ENCODE measurements around the gene TCEA2.

TCEA2 gene

DNA sequence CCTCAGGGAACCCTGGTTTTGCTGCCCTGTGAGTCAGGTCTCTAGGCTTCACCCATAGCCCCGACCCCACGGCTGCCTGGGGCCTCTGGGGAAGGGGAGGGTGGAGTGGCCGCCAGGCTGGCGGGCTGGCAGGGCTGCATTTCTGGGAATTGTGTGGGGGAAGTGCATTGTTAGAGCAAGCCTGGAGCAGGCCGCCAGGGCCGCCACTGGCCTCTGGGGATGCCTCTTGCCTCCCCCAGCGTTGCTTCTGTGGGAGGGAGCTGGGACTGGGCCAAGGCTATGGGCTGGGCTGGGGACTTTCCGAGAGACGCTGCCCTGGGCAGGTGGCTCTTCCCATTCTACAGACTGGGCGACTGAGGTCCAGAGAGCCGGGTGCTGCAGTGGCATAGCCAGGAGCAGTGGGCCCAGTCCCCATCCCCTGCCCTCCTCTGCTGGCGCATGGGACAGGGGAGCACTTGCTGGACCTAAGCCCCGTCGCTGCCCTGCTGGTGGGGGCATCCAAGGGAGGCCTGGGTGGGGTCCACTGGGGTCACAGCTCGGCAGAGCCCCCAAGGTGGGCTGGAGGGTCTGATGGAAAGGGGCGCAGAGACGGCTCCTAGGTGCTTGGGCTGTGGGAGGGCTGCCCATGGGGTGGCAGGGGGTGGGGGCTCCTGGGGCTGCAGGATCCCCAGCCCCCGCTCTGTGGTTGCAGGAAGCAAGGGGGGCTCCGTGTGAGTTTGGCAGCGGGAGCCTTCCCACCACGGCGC, 6.9 kb upstream of the TCEA2 start:
- TF ChIP-seq EGR1 (IDR thresholded peaks at IDR 0.05), result no peak

DNA sequence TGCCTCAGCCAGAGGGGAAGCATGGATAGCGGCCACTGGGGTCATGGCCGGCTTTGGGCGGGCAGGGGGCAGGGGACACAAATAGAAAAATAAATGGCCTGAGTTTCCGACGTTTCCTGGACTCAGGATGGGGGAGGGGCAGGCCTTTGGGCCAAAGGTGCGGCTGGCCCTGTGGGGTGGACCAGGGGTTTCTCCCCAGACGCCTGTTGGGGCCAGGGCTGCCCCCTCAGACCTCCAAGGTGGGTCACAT, 6.4 kb upstream of the TCEA2 start:
- no peak for TF ChIP-seq CEBPB (IDR thresholded peaks at IDR 0.05)
- TF ChIP-seq, protein P1, sequence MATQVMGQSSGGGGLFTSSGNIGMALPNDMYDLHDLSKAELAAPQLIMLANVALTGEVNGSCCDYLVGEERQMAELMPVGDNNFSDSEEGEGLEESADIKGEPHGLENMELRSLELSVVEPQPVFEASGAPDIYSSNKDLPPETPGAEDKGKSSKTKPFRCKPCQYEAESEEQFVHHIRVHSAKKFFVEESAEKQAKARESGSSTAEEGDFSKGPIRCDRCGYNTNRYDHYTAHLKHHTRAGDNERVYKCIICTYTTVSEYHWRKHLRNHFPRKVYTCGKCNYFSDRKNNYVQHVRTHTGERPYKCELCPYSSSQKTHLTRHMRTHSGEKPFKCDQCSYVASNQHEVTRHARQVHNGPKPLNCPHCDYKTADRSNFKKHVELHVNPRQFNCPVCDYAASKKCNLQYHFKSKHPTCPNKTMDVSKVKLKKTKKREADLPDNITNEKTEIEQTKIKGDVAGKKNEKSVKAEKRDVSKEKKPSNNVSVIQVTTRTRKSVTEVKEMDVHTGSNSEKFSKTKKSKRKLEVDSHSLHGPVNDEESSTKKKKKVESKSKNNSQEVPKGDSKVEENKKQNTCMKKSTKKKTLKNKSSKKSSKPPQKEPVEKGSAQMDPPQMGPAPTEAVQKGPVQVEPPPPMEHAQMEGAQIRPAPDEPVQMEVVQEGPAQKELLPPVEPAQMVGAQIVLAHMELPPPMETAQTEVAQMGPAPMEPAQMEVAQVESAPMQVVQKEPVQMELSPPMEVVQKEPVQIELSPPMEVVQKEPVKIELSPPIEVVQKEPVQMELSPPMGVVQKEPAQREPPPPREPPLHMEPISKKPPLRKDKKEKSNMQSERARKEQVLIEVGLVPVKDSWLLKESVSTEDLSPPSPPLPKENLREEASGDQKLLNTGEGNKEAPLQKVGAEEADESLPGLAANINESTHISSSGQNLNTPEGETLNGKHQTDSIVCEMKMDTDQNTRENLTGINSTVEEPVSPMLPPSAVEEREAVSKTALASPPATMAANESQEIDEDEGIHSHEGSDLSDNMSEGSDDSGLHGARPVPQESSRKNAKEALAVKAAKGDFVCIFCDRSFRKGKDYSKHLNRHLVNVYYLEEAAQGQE (IDR thresholded peaks at IDR 0.05; ENCODE audit: low read depth), result no peak
- no peak for TF ChIP-seq TAF1 (IDR thresholded peaks at IDR 0.05; ENCODE audit: low read depth)
- TF ChIP-seq TCF12 (IDR thresholded peaks at IDR 0.05; ENCODE audit: low read depth), result no peak
- no peak for TF ChIP-seq NFIC (IDR thresholded peaks at IDR 0.05)
- TF ChIP-seq YY1 (IDR thresholded peaks at IDR 0.05; ENCODE audit: low read depth), result no peak
- TF ChIP-seq CREB1 (IDR thresholded peaks at IDR 0.05; ENCODE audit: low read depth), result no peak
- TF ChIP-seq, protein P2, sequence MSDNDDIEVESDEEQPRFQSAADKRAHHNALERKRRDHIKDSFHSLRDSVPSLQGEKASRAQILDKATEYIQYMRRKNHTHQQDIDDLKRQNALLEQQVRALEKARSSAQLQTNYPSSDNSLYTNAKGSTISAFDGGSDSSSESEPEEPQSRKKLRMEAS (IDR thresholded peaks at IDR 0.05), result no peak
- TF ChIP-seq EP300 (IDR thresholded peaks at IDR 0.05; ENCODE audit: borderline replicate concordance), result no peak
- no peak for TF ChIP-seq ZBTB7A (IDR thresholded peaks at IDR 0.05; ENCODE audit: low read depth)
- no peak for TF ChIP-seq TEAD4 (IDR thresholded peaks at IDR 0.05)
- TF ChIP-seq EGR1 (IDR thresholded peaks at IDR 0.05), result no peak
- TF ChIP-seq RAD21 (IDR thresholded peaks at IDR 0.05; ENCODE audit: low read depth), result no peak
- no peak for TF ChIP-seq FOXM1 (IDR thresholded peaks at IDR 0.05; ENCODE audit: borderline replicate concordance, low read depth)
- TF ChIP-seq, protein P3, sequence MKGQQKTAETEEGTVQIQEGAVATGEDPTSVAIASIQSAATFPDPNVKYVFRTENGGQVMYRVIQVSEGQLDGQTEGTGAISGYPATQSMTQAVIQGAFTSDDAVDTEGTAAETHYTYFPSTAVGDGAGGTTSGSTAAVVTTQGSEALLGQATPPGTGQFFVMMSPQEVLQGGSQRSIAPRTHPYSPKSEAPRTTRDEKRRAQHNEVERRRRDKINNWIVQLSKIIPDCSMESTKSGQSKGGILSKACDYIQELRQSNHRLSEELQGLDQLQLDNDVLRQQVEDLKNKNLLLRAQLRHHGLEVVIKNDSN (IDR thresholded peaks at IDR 0.05), result no peak

DNA sequence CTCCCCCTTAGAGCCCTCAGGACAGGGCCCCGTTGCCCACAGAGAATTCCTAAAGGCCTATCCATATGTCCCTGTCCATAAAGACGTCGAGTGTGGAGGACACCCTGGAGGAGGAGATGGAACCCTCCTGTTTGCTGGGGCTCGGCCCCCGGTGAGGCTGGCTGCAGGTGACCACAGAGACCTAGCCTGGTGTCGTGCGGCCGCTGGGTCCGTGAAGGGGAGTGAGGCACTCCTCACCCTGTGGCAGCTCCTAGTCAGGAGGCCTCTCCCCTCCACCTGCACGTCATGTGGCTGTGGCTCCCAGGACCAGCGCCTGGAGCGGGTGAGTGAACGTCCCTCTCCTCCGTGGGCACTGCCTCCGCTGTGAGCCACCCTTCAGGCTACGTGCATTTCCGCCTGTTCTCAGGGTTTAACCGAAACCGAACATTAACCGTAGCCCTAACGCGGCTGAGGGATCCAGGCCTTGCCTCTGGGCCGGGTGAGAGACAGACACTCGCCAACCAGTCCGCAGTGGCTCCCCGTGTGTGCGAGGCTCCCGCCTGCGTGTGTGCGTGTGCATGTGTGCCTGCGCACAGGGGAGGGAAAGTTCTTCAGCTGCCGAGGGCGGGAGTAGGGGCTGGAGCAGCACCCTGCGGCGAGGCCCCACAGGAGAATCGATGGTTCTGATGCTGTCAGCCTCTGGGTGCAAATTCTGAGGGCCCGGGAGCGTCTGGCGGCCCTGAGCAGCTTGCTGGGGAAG, 5.9 kb upstream of the TCEA2 start:
- no peak for TF ChIP-seq NFIC (IDR thresholded peaks at IDR 0.05)
- no peak for TF ChIP-seq EP300 (IDR thresholded peaks at IDR 0.05; ENCODE audit: borderline replicate concordance)
- TF ChIP-seq CREB1 (IDR thresholded peaks at IDR 0.05; ENCODE audit: low read depth), result no peak
- no peak for TF ChIP-seq EGR1 (IDR thresholded peaks at IDR 0.05)
- TF ChIP-seq YY1 (IDR thresholded peaks at IDR 0.05; ENCODE audit: low read depth), result no peak
- no peak for TF ChIP-seq CEBPB (IDR thresholded peaks at IDR 0.05)
- TF ChIP-seq ZBTB7A (IDR thresholded peaks at IDR 0.05; ENCODE audit: low read depth), result no peak
- no peak for TF ChIP-seq TCF12 (IDR thresholded peaks at IDR 0.05; ENCODE audit: low read depth)
- no peak for TF ChIP-seq TEAD4 (IDR thresholded peaks at IDR 0.05)
- no peak for TF ChIP-seq TAF1 (IDR thresholded peaks at IDR 0.05; ENCODE audit: low read depth)
- TF ChIP-seq, protein P3 (IDR thresholded peaks at IDR 0.05), result no peak
- no peak for TF ChIP-seq RAD21 (IDR thresholded peaks at IDR 0.05; ENCODE audit: low read depth)
- no peak for TF ChIP-seq FOXM1 (IDR thresholded peaks at IDR 0.05; ENCODE audit: borderline replicate concordance, low read depth)
- TF ChIP-seq, protein P1 (IDR thresholded peaks at IDR 0.05; ENCODE audit: low read depth), result no peak
- TF ChIP-seq, protein P2 (IDR thresholded peaks at IDR 0.05), result no peak

DNA sequence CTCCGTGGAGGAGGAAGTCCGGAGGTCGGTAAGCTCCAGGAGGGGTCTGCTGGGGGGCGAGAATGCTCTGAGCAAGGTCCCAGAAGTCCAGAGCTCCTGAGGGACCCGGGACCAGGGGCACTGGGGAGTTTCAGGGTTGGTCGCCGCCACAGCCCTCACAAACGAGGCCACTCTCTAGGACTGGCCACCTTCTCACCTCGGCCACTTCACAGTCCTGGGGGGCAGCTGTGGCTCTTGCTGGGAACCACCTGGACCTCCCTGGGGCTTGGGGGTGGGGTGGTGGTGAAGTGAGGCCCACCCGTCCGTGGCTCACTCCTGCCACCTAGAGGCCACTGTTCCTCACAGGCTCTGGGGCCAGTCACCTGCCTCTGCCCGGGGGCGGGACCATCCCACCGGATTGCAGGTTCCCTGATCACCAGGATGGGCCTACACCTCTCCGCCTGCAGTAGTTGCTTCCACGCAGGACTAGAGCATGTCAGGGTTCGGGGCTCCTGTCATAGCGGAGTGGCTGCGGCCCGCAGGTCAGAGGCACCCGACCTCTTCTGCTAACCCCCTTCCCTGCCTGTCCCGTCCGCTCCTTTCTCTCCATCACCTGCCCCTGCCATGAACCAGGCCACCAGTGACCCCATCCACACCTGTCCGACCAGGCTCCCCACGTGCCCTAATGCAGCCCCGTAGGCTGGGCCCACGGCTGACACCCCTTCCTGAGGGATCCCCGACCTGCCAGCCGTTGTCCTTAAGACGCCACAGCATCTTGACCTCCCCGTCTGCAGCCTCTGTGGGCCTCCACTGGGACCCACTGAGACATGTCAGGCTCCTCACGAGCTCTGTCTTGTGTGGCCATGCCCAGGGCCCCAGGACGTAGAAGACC, 5.1 kb upstream of the TCEA2 start:
- TF ChIP-seq EP300 (IDR thresholded peaks at IDR 0.05; ENCODE audit: borderline replicate concordance), result no peak
- TF ChIP-seq, protein P3 (IDR thresholded peaks at IDR 0.05), result peak; percentile 47; the same call in 1 of the 2 replicates
- TF ChIP-seq RAD21 (IDR thresholded peaks at IDR 0.05; ENCODE audit: low read depth), result peak; percentile 91
- peak; percentile 70; the same call in 1 of the 2 replicates for TF ChIP-seq ZBTB7A (IDR thresholded peaks at IDR 0.05; ENCODE audit: low read depth)

DNA sequence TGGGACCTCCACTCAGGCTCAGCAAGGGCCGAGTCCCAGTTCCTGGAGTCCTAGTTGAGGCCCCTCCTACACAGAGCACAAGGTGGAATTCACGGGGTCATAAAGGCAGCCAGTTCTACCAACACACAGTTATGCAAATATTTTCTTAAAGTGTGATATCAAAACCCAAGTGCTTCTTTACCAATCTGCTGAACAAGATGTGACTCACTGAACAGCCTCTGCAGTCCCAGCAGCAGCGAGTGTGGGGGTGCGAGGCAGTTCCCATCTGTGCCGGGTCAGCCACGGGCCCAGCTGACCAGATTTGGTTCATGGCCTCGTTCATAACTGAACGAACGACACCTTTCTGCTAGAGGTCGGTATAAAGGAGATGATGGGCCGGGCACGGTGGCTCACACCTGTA, 4.5 kb upstream of the TCEA2 start:
- no peak for TF ChIP-seq TAF1 (IDR thresholded peaks at IDR 0.05; ENCODE audit: low read depth)
- TF ChIP-seq, protein P2 (IDR thresholded peaks at IDR 0.05), result no peak
- no peak for TF ChIP-seq CEBPB (IDR thresholded peaks at IDR 0.05)
- TF ChIP-seq FOXM1 (IDR thresholded peaks at IDR 0.05; ENCODE audit: borderline replicate concordance, low read depth), result no peak
- TF ChIP-seq, protein P1 (IDR thresholded peaks at IDR 0.05; ENCODE audit: low read depth), result no peak
- TF ChIP-seq, protein P3 (IDR thresholded peaks at IDR 0.05), result no peak
- TF ChIP-seq EGR1 (IDR thresholded peaks at IDR 0.05), result no peak
- no peak for TF ChIP-seq NFIC (IDR thresholded peaks at IDR 0.05)
- TF ChIP-seq ZBTB7A (IDR thresholded peaks at IDR 0.05; ENCODE audit: low read depth), result no peak
- no peak for TF ChIP-seq YY1 (IDR thresholded peaks at IDR 0.05; ENCODE audit: low read depth)
- no peak for TF ChIP-seq TCF12 (IDR thresholded peaks at IDR 0.05; ENCODE audit: low read depth)
- no peak for TF ChIP-seq EP300 (IDR thresholded peaks at IDR 0.05; ENCODE audit: borderline replicate concordance)
- TF ChIP-seq CREB1 (IDR thresholded peaks at IDR 0.05; ENCODE audit: low read depth), result no peak
- no peak for TF ChIP-seq RAD21 (IDR thresholded peaks at IDR 0.05; ENCODE audit: low read depth)

All from Ishikawa (cell line).